Upper lobe of left lung (tissue), 6 donors: ENCODE data around the gene ALS2CL. TPM values are rescaled to one million over a fixed set of nuclear protein-coding genes. Genes with fewer than 3 reads are reported as not detected.

Source experiments
- ATAC-seq, 2 donors: fragments of 200-7000 bp; cut with Tn5 transposase; one replicate each; pipeline ENCODE4 v1.9.1; 2022; ENCODE audit warnings: mild to moderate bottlenecking in 2 of 2, moderate library complexity in 2 of 2; ENCODE audit not compliant: low FRiP score in 2 of 2
- DNase-seq, 2 donors: peaks; one replicate each; pipeline ENCODE4 v3.0.0-alpha.2; 2019 to 2020
- H3K27ac ChIP-seq, 4 donors: fragments of 200-600 bp; sonication (generic); one replicate each; pipeline ENCODE4 v1.5.1; 2016 to 2019
- H3K27me3 ChIP-seq, 4 donors: fragments of 200-600 bp; sonication (generic); one replicate each; pipeline ENCODE4 v1.5.1; 2017 to 2019
- H3K36me3 ChIP-seq, 4 donors: fragments of 200-600 bp; sonication (generic); one replicate each; pipeline ENCODE4 v1.5.1; 2016 to 2019
- H3K4me1 ChIP-seq, 4 donors: fragments of 200-600 bp; sonication (generic); one replicate each; pipeline ENCODE4 v1.5.1; 2018 to 2019
- H3K4me3 ChIP-seq, 4 donors: fragments of 200-600 bp; sonication (generic); one replicate each; pipeline ENCODE4 v1.5.1; 2017 to 2019; ENCODE audit warnings: mild to moderate bottlenecking in 2 of 4, moderate library complexity in 1 of 4
- H3K9me3 ChIP-seq, 4 donors: fragments of 200-600 bp; sonication (generic); one replicate each; pipeline ENCODE4 v1.5.1; 2018 to 2019
- EP300 ChIP-seq, 4 donors: sonication (generic); formaldehyde crosslinking; IDR thresholded peaks; one replicate each; pipeline ENCODE4 v1.5.1; 2017; ENCODE audit warnings: antibody characterized with exemption in 4 of 4, control low read depth in 2 of 4
- POLR2A ChIP-seq, 4 donors: fragments of 450-650 bp; IDR thresholded peaks; one replicate each; pipeline ENCODE4 v1.5.1; 2016 to 2017; ENCODE audit warnings: antibody characterized with exemption in 4 of 4, mild to moderate bottlenecking in 2 of 4
- POLR2AphosphoS5 ChIP-seq, 2 donors: sonication (generic); formaldehyde crosslinking; IDR thresholded peaks; one replicate each; pipeline ENCODE4 v1.5.1; 2017; ENCODE audit warnings: antibody characterized with exemption in 2 of 2
- WGBS, 2 donors: methylation state at CpG; one replicate each; pipeline ENCODE4 v1.1.5; 2017 to 2018; 5-methylcytosine and 5-hydroxymethylcytosine counted together
- total RNA-seq, 6 donors: library from RNA; depleted of rRNA in 4 of 6; stranded (reverse); fragments of >200 nt in 4 of 6; gene quantifications; one replicate each; pipeline versions ENCODE4 v1.1.0 to v1.2.1, GENCODE V29; 2016 to 2021
- TF ChIP-seq, protein P1 (sequence below), 6 experiments: fragments of 450-650 bp in 4 of 6; fragments of 200-600 bp in 2 of 6; sonication (generic) in 2 of 6; IDR thresholded peaks; one replicate each; pipeline ENCODE4 v1.5.1; 2016 to 2019; ENCODE audit warnings: antibody characterized with exemption in 6 of 6
- donor health status: DM: no; HTN: no; CAD: no; lungs with moderate emphysema.
- donor health status: DM: no; HTN: yes; CAD: no; lungs with severe emphysema.

ALS2CL gene
- total RNA-seq, 6 donors from 2014 or later = 54.2 to 299 (median 66.9) TPM

GRCh38 chr3:46660543-46661523 lies 32.6 kb downstream of the ALS2CL start:
- ATAC-seq (no peak), DNase-seq (no peak)
- Histone ChIP-seq H3K36me3 (no peaks in the 10 kb centered on the region), H3K27me3 (no peaks in the 10 kb centered on the region), H3K9me3 (no peaks in the 10 kb centered on the region), H3K4me1 (peaks cover 0 to 6% (median 2%) of the 10 kb centered on the region in 4 donors), H3K4me3 (no peak overlapping the region), H3K27ac (no peak overlapping the region)
- TF ChIP-seq, protein P1, sequence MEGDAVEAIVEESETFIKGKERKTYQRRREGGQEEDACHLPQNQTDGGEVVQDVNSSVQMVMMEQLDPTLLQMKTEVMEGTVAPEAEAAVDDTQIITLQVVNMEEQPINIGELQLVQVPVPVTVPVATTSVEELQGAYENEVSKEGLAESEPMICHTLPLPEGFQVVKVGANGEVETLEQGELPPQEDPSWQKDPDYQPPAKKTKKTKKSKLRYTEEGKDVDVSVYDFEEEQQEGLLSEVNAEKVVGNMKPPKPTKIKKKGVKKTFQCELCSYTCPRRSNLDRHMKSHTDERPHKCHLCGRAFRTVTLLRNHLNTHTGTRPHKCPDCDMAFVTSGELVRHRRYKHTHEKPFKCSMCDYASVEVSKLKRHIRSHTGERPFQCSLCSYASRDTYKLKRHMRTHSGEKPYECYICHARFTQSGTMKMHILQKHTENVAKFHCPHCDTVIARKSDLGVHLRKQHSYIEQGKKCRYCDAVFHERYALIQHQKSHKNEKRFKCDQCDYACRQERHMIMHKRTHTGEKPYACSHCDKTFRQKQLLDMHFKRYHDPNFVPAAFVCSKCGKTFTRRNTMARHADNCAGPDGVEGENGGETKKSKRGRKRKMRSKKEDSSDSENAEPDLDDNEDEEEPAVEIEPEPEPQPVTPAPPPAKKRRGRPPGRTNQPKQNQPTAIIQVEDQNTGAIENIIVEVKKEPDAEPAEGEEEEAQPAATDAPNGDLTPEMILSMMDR (IDR thresholded peaks at IDR 0.05) = no peak
- no peak for TF ChIP-seq POLR2A (IDR thresholded peaks at IDR 0.05)
- no peak for TF ChIP-seq EP300 (IDR thresholded peaks at IDR 0.05)
- no peak for TF ChIP-seq POLR2AphosphoS5 (IDR thresholded peaks at IDR 0.05)
- WGBS, 2 donors = 39 to 71% methylated on average over 6 to 9 of the region's 9 CpGs

DNA sequence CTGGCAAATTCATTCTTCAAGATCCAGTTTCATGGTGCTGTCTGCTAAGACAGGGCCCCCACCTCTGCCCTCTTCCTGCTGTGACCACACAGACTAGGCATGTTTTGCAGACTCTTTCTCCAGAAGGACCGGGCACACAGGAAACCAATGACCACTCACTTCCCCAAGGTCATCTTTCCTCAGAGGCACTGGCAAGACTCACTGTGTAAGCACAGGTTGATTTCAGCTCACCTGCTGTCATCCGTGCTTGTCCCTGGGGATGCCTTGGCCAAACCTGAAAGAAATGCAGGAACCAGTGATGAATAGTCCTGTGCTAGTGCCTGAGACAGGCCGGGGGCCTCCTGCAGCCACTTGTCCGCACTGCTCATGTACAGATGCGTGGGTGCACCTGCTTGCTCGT lies 33.5 kb downstream of the ALS2CL start:
- TF ChIP-seq POLR2AphosphoS5 (IDR thresholded peaks at IDR 0.05) (no peak), POLR2A (IDR thresholded peaks at IDR 0.05) (no peak), EP300 (IDR thresholded peaks at IDR 0.05) (no peak)
- TF ChIP-seq, protein P1 (IDR thresholded peaks at IDR 0.05) = no peak
- Histone ChIP-seq H3K4me3 (no peak overlapping the region), H3K27me3 (no peaks in the 10 kb centered on the region), H3K36me3 (no peaks in the 10 kb centered on the region), H3K27ac (no peak overlapping the region), H3K4me1 (peaks cover 0 to 6% (median 2%) of the 10 kb centered on the region in 4 donors), H3K9me3 (no peaks in the 10 kb centered on the region)
- ATAC-seq = no peak
- 50 to 80% methylated on average over 1 to 6 of the region's 6 CpGs for WGBS, 2 donors
- DNase-seq = no peak

GRCh38 chr3:46659285-46659684 lies 34.2 kb downstream of the ALS2CL start:
- Histone ChIP-seq H3K4me3 (no peak overlapping the region), H3K4me1 (peaks cover 0 to 6% (median 2%) of the 10 kb centered on the region in 4 donors), H3K9me3 (no peaks in the 10 kb centered on the region), H3K27me3 (no peaks in the 10 kb centered on the region), H3K27ac (no peak overlapping the region), H3K36me3 (no peaks in the 10 kb centered on the region)
- 86 to 92% methylated on average over 8 of the region's 8 CpGs for WGBS, 2 donors
- TF ChIP-seq, protein P1 (IDR thresholded peaks at IDR 0.05) = no peak
- TF ChIP-seq POLR2AphosphoS5 (IDR thresholded peaks at IDR 0.05) (no peak), EP300 (IDR thresholded peaks at IDR 0.05) (no peak), POLR2A (IDR thresholded peaks at IDR 0.05) (no peak)
- DNase-seq (no peak), ATAC-seq (no peak)

GRCh38 chr3:46656778-46657556 lies 36.5 kb downstream of the ALS2CL start:
- Histone ChIP-seq H3K36me3 (no peaks in the 10 kb centered on the region), H3K4me3 (no peak overlapping the region), H3K9me3 (peaks cover 0 to 4% (median 0%) of the 10 kb centered on the region in 4 donors), H3K27ac (no peak overlapping the region), H3K27me3 (no peaks in the 10 kb centered on the region), H3K4me1 (no peaks in the 10 kb centered on the region)
- ATAC-seq (no peak), DNase-seq (no peak)
- no peak for TF ChIP-seq EP300 (IDR thresholded peaks at IDR 0.05)
- no peak for TF ChIP-seq POLR2A (IDR thresholded peaks at IDR 0.05)
- TF ChIP-seq, protein P1 (IDR thresholded peaks at IDR 0.05) = no peak
- TF ChIP-seq POLR2AphosphoS5 (IDR thresholded peaks at IDR 0.05) = no peak
- WGBS, 2 donors = 86 to 90% methylated on average over 9 of the region's 9 CpGs
